Endothelial cell of umbilical vein (primary cell): ENCODE data around the gene CLDN2. TPM values are rescaled to one million over a fixed set of nuclear protein-coding genes. Genes with fewer than 3 reads are reported as not detected.
A peak's percentile ranks its signal among the peaks of the same experiment; 100 is the strongest.

Source experiments
- BruUV-seq: library from RNA; stranded (reverse); fragments of 400-500 nt; replicated peaks from 2 replicates; lab custom pipeline; 2021; lab: Mats Ljungman, UMichigan
- CTCF ChIA-PET: fragments of 300-600, 350-600 bp; sonication (Branson Sonifier 250); formaldehyde crosslinking; loops from one replicate; lab custom pipeline; 2021; ENCODE audit warnings: antibody characterized with exemption, inconsistent platforms; lab: Charles Lee
- POLR2A ChIA-PET: fragments of 300-600, 350-600 bp; sonication (Branson Sonifier 250); formaldehyde crosslinking; loops from one replicate; lab custom pipeline; 2021; ENCODE audit warnings: antibody characterized with exemption, inconsistent platforms; lab: Charles Lee
- DNase-seq: peaks from one replicate; pipeline ENCODE4 v3.0.0-alpha.2; 2011; ENCODE audit warnings: low read depth, low spot score
- FAIRE-seq: peaks from 2 replicates; lab custom pipeline; 2011; peaks lifted over from hg19 to GRCh38; lab: Jason Lieb, UNC
- H2AFZ ChIP-seq: 2 replicates; pipeline ENCODE4 v1.6.0; 2012; ENCODE audit warnings: low read depth, low read length, control low read depth, inconsistent platforms
- H3K27ac ChIP-seq: 2 replicates; pipeline ENCODE4 v1.5.1; 2011; ENCODE audit warnings: low read depth, mild to moderate bottlenecking, control low read depth, low read length, moderate library complexity; ENCODE audit not compliant: insufficient read depth
- H3K27me3 ChIP-seq, 2 experiments: 2 replicates each; pipeline versions ENCODE4 v1.6.0 to v1.6.1; 2011; ENCODE audit warnings: low read length in 2 of 2, mixed read lengths in 1 of 2; ENCODE audit not compliant: control insufficient read depth in 2 of 2, insufficient read depth in 2 of 2
- H3K36me3 ChIP-seq, 2 experiments: 2 replicates in 1 of 2; 3 replicates in 1 of 2; pipeline ENCODE4 v1.5.1; 2011; ENCODE audit warnings: low read length in 2 of 2, mild to moderate bottlenecking in 1 of 2, moderate library complexity in 1 of 2; ENCODE audit not compliant: control insufficient read depth in 2 of 2, insufficient read depth in 2 of 2; ENCODE audit errors: extremely low read depth in 1 of 2
- H3K4me1 ChIP-seq: 3 replicates; pipeline ENCODE4 v1.5.1; 2011; ENCODE audit warnings: mild to moderate bottlenecking, low read length; ENCODE audit not compliant: control insufficient read depth, insufficient read depth; ENCODE audit errors: extremely low read depth
- H3K4me2 ChIP-seq: 2 replicates; pipeline ENCODE4 v1.6.1; 2011; ENCODE audit warnings: low read length, control low read depth, mixed read lengths; ENCODE audit not compliant: insufficient read depth
- H3K4me3 ChIP-seq, 3 experiments: fragments of 200-600 bp in 1 of 3; sonication (generic), shearing (Covaris generic) in 1 of 3; replicated peaks in 1 of 3; 2 replicates each; pipeline ENCODE4 v1.5.1; 2011 to 2016; ENCODE audit warnings: control low read depth in 3 of 3, low read length in 3 of 3, mild to moderate bottlenecking in 2 of 3, inconsistent platforms in 1 of 3, low read depth in 1 of 3, moderate library complexity in 1 of 3; ENCODE audit not compliant: insufficient read depth in 1 of 3
- H3K79me2 ChIP-seq: 2 replicates; pipeline ENCODE4 v1.6.0; 2012; ENCODE audit warnings: low read length, inconsistent platforms; ENCODE audit not compliant: control insufficient read depth, insufficient read depth
- H3K9ac ChIP-seq: replicated peaks from 2 replicates; pipeline ENCODE3; 2011; ENCODE audit warnings: low read length, control low read depth; ENCODE audit not compliant: insufficient read depth; ENCODE audit errors: extremely low read depth
- H3K9me1 ChIP-seq: replicated peaks from 3 replicates; pipeline ENCODE4 v1.6.0; 2011; ENCODE audit warnings: mild to moderate bottlenecking, low read length; ENCODE audit not compliant: control insufficient read depth, insufficient read depth; ENCODE audit errors: extremely low read depth
- H3K9me3 ChIP-seq: replicated peaks from 2 replicates; pipeline ENCODE4 v1.5.1; 2012; ENCODE audit warnings: low read length, inconsistent platforms; ENCODE audit not compliant: control insufficient read depth, insufficient read depth
- H4K20me1 ChIP-seq: replicated peaks from 2 replicates; pipeline ENCODE3; 2011; ENCODE audit warnings: mild to moderate bottlenecking, low read length; ENCODE audit not compliant: control insufficient read depth, insufficient read depth; ENCODE audit errors: extremely low read depth
- CTCF ChIP-seq, 2 donors: IDR thresholded peaks; 1 replicate in 1 of 2; 2 replicates in 1 of 2; pipeline ENCODE4 v1.5.1; 2011; ENCODE audit warnings: low read length in 2 of 2, mild to moderate bottlenecking in 2 of 2, moderate library complexity in 2 of 2, control low read depth in 1 of 2, inconsistent platforms in 1 of 2, low read depth in 1 of 2; ENCODE audit not compliant: insufficient read depth in 1 of 2; ENCODE audit errors: extremely low read depth in 1 of 2
- EZH2 ChIP-seq: IDR thresholded peaks from 2 replicates; pipeline ENCODE4 v1.6.1; 2012; ENCODE audit warnings: borderline replicate concordance, low read depth, mild to moderate bottlenecking, moderate library complexity, low read length, inconsistent platforms; ENCODE audit not compliant: severe bottlenecking
- FOS ChIP-seq: IDR thresholded peaks from 2 replicates; pipeline ENCODE4 v1.6.1; 2011; ENCODE audit warnings: mild to moderate bottlenecking, low read length, moderate library complexity, borderline replicate concordance; ENCODE audit not compliant: insufficient read depth
- GATA2 ChIP-seq: IDR thresholded peaks from 2 replicates; pipeline ENCODE4 v1.7.0; 2011; ENCODE audit warnings: low read depth, mild to moderate bottlenecking, moderate library complexity, mixed read lengths, low read length; ENCODE audit not compliant: insufficient read length, insufficient read depth
- JUN ChIP-seq: IDR thresholded peaks from 2 replicates; pipeline ENCODE4 v1.6.1; 2011; ENCODE audit warnings: borderline replicate concordance, low read depth; ENCODE audit not compliant: insufficient read length, insufficient read depth
- MAX ChIP-seq: IDR thresholded peaks from 2 replicates; pipeline ENCODE4 v1.6.1; 2011; ENCODE audit not compliant: insufficient read depth, insufficient read length
- MYC ChIP-seq: IDR thresholded peaks from one replicate; pipeline ENCODE4 v1.6.1; 2011; ENCODE audit warnings: mild to moderate bottlenecking, low read depth, low read length
- POLR2A ChIP-seq: IDR thresholded peaks from 2 replicates; pipeline ENCODE4 v1.6.1; 2012; ENCODE audit warnings: low read depth, mild to moderate bottlenecking, control low read depth, low read length
- POLR2AphosphoS5 ChIP-seq: IDR thresholded peaks from 2 replicates; pipeline ENCODE4 v1.6.1; 2012; ENCODE audit warnings: low read depth, mild to moderate bottlenecking, control low read depth, low read length, moderate library complexity; ENCODE audit not compliant: insufficient read depth
- dilution Hi-C: fragments of 300-500 bp; cut with MboI; formaldehyde crosslinking; loops from one replicate; pipeline ENCODE4 v1.15.0; 2019; ENCODE audit warnings: low sequenced_read_pairs; ENCODE audit not compliant: extremely low pct_ligation_motif_present
- intact Hi-C: fragments of 100-400 bp; cut with micrococcal nuclease; formaldehyde crosslinking; loops from one replicate; pipeline ENCODE4 v1.10.0; 2022
- polyA plus RNA-seq, 4 experiments: library from polyadenylated mRNA; depleted of rRNA in 3 of 4; stranded (reverse) in 3 of 4; unstranded in 1 of 4; fragments of >200 nt; gene quantifications; 2 replicates each; pipeline versions ENCODE4 v1.2.1 to v1.2.3, GENCODE V29; 2011 to 2012; ENCODE audit warnings: missing spikeins in 1 of 4
- total RNA-seq: library from RNA; stranded (reverse); gene quantifications from 2 replicates; pipeline ENCODE4 v1.2.3, GENCODE V29; 2021

The CLDN2 gene
- total and polyA plus RNA-seq, 2 donors (not counting 3 experiments of a cell fraction or from before 2014, with no cell fraction given), result not detected

GRCh38 chrX:106940068-106940467 lies 19.9 kb downstream of the CLDN2 start:
- Histone ChIP-seq H3K9me3 (no peaks in the 10 kb centered on the region), H4K20me1 (no peaks in the 10 kb centered on the region), H3K36me3 (no peaks in the 10 kb centered on the region), H2AFZ (no peak overlapping the region), H3K4me1 (peaks cover 5% of the 10 kb centered on the region), H3K27ac (no peak overlapping the region), H3K79me2 (no peaks in the 10 kb centered on the region), H3K9me1 (no peaks in the 10 kb centered on the region), H3K4me2 (peak overlapping the region; percentile 8), H3K4me3 (no peak overlapping the region), H3K9ac (no peak overlapping the region), H3K27me3 (no peaks in the 10 kb centered on the region)
- TF ChIP-seq EZH2 (no peak), MYC (no peak), FOS (no peak), JUN (no peak), GATA2 (no peak), POLR2AphosphoS5 (no peak), POLR2A (no peak), MAX (no peak), CTCF (IDR thresholded peaks at IDR 0.05; ENCODE audit: extremely low read depth in 1 of 2, insufficient read depth in 1 of 2, low read depth in 1 of 2, low read length in 2 of 2) (no peak)
- intact Hi-C loops, result no loop called here
- dilution Hi-C loops, result no loop called here
- CTCF ChIA-PET, result no interaction called here
- BruUV-seq, result no TSS peak
- FAIRE-seq (no peak), DNase-seq (peak; percentile 28)
- POLR2A ChIA-PET, result no interaction called here
